ENCODE measurements around the gene MOSPD3.

MOSPD3 gene

DNA sequence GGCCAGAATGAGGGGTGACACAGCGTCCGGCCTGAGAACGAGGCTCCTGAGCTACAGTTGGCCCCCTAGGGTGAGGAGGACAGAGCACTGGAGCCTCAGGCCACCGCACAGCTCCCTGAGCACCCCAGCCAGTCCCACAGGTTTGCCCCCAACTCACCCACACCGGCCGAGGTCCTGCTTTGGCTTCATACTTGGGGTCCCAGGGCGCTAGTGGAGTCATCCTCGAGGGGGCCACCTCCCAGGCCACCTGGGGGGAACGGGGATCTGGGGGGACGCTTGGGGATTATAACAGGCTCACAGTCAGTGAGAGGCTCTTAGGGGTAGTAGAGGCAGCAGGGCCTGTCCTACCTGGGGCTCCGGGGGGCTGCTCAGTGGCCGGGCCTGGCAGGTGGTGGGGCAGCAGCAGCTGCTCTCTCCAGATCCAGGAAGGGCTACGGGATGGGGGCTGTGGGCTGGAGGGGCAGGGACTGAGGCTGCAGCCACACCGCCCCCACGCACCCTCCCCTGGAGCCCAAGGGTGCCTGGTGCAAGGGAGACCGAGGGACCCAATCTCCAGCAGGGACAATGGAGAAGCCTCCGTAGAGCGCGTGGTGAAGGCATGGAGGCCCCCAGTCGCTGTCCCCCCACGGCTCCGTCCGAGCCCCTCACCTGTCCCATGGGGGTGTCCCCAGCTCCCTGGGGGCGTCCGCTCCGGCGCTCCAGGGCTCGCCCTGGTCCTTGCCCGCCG is 39.2 kb upstream of the MOSPD3 start:
- no peak overlapping the region for H3K4me3 ChIP-seq (replicated peaks; ENCODE audit: low read depth, low read length)
- no peak for DNase-seq (ENCODE audit: extremely low read depth, low read depth)
- TF ChIP-seq, protein P1, sequence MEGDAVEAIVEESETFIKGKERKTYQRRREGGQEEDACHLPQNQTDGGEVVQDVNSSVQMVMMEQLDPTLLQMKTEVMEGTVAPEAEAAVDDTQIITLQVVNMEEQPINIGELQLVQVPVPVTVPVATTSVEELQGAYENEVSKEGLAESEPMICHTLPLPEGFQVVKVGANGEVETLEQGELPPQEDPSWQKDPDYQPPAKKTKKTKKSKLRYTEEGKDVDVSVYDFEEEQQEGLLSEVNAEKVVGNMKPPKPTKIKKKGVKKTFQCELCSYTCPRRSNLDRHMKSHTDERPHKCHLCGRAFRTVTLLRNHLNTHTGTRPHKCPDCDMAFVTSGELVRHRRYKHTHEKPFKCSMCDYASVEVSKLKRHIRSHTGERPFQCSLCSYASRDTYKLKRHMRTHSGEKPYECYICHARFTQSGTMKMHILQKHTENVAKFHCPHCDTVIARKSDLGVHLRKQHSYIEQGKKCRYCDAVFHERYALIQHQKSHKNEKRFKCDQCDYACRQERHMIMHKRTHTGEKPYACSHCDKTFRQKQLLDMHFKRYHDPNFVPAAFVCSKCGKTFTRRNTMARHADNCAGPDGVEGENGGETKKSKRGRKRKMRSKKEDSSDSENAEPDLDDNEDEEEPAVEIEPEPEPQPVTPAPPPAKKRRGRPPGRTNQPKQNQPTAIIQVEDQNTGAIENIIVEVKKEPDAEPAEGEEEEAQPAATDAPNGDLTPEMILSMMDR (IDR thresholded peaks at IDR 0.05; ENCODE audit: low read depth, low read length, missing control alignments): no peak

DNA sequence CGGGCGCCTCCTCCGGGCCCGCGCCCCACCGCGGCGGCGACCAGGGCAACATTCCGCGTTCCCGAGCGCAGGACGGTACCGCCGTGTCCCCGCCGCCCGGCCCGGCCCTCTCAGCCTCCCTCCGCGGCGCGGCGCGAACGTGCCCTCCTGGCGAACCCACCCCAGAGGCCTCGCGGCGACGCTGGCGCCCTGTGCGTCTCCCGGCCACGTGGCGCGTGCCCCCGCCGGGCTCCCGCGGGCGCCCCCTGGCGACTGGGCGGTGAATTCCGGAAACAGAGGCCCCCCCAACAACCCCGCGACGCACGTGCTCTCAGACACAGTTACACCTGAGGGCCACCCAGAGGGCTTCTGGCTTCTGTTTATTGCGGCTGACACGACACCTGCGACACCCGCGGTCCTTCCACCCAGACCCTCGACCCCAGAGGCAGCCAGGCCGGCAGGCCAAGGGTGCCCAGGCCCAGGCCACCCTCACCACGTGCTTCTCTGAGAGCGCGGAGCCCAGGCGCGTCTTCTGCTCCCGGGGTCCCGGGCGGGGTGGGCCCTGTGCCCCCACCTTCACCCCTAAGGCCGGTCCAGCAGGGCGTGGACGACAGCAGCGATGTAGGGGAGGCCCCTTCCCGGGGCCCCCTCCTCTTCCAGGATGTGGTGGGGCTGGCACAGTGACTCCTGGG is 38.5 kb upstream of the MOSPD3 start, which contains the start of gene SAP25:
TSS of gene SAP25 (minus strand) at position 210 of the 671 bp plus-strand sequence. CDS start at position 52, 158 bp downstream.
- no peak within 1 kb of the TSS for H3K4me3 ChIP-seq (replicated peaks; ENCODE audit: low read depth, low read length)
- DNase-seq (ENCODE audit: extremely low read depth, low read depth): no peak
- TF ChIP-seq, protein P1 (IDR thresholded peaks at IDR 0.05; ENCODE audit: low read depth, low read length, missing control alignments): no peak

DNA sequence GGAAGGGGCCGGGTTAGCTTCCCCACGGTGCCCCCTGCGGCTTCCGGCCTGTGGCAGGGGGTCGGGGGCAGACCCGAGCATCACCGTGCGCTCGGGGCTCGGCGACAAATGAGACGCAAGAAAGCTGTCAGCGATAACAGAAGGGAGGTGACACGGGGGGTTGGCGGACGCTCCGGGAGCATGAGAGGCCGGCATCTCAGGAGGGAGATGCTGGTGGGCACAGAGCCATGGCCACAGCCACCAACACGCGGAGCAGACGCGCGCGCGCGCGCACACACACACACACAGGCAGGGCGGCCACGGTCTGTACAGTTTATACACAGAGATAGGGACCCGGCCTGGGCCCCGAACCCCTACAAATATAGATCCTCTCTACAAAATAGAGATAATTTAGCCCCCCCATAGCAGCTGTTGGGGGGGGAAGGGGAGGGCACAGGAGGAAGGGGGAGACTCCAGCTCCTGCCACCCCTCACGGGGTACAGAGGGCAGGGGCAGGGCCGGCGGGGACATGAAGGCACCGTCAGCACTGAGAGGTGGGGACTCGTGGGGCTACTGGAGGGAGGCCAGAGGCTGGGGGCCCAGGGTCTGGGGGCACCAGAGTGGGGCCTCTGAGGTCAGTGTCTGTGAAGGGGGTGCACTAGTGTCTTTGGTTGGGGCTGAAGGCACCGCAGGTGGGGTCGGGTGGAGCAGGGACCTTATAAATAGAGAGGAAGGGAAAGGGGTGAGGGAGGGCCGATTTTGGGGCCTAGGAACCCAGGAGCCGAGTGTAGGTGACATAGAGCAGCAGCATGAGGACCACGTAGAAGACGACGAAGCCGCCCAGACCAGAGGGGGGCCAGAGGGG is 37.8 kb upstream of the MOSPD3 start:
- TF ChIP-seq, protein P1 (IDR thresholded peaks at IDR 0.05; ENCODE audit: low read depth, low read length, missing control alignments): no peak
- no peak overlapping the region for H3K4me3 ChIP-seq (replicated peaks; ENCODE audit: low read depth, low read length)
- no peak for DNase-seq (ENCODE audit: extremely low read depth, low read depth)

DNA sequence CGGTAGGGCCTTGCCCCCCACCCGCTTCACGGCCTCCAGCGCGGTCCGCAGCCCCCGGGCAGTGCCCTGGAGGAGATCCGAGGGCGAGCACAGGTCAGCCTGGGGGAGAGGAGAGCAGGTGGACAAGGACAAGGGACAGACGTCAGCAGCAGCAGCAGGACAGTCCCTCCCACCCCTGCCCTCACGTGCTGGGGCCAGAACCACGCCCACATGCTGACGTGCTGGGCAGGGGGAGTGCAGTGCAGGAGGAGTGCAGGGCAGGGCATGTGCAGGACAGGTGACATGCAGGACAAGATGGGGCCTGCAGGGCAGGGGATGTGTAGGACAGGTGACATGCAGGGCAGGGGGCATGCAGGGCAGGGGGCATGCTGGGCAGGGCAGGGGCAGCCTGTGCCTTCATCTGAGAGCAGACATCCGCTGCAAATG is 37.1 kb upstream of the MOSPD3 start:
- H3K4me3 ChIP-seq (replicated peaks; ENCODE audit: low read depth, low read length): no peak overlapping the region
- TF ChIP-seq, protein P1 (IDR thresholded peaks at IDR 0.05; ENCODE audit: low read depth, low read length, missing control alignments): no peak
- no peak for DNase-seq (ENCODE audit: extremely low read depth, low read depth)

DNA sequence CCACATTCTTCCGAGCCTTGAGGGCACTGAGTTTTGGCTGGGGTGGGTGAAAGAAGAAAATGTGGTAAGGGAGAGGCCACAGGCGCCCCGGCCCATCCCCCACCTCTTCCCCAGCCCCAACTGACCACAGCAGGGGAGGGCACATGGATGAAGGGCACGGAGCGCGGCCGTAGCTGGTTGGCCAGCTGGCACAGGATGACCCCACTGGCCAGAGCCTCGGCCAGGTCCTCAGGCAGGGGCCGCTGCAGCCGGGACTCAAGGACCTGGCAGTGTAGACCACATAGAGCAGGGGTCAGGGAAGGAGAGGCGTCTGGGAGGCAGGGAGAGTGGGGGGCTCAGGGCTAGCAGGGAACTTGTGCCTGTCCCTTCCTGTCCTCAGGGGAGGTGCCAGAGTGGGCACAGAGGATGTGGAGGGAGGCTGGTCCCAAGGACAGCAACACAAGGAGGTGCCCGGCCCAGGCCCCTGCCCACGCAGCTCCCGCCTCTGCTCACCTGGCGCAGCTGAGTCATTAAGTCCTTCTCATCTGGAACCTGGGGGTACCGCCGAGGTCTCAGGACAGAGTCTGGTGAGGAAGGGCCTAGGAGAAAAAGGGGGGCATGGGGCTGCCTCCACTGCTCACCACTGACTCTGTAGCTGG is 36.5 kb upstream of the MOSPD3 start:
- TF ChIP-seq, protein P1 (IDR thresholded peaks at IDR 0.05; ENCODE audit: low read depth, low read length, missing control alignments): no peak
- no peak overlapping the region for H3K4me3 ChIP-seq (replicated peaks; ENCODE audit: low read depth, low read length)
- no peak for DNase-seq (ENCODE audit: extremely low read depth, low read depth)

DNA sequence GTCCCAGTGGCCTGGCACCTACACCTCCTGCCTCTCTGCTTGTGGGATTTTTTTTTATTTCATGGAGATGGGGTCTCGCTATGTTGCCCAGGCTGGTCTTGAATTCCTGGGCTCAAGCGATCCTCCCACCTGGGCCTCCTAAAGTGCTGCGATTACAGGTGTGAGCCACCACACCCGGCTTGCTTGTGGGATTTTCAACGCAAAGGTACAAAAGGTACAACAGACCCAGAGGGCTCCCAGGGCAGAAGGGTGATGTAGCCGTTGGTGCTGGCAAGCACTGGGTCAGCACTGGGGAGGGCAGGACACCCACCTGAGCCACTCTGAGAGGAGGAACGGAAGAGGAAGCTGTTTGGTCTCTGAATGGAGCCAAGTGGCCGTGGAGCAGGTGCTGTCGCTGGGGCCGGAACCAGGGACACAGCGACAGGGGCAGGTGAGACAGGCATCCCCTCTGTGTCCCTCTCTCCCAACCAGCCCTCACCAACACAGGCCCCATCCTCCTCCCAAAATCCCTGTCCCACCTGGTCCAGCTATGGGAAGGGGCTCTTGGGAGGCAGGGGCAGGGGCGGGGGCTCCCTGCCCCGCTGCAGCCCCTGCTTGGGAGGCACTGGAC is 35.9 kb upstream of the MOSPD3 start:
- no peak for DNase-seq (ENCODE audit: extremely low read depth, low read depth)
- TF ChIP-seq, protein P1 (IDR thresholded peaks at IDR 0.05; ENCODE audit: low read depth, low read length, missing control alignments): no peak
- H3K4me3 ChIP-seq (replicated peaks; ENCODE audit: low read depth, low read length): no peak overlapping the region
